H1 (cell line): Measurements from ENCODE around the gene INPP5A. TPM values are rescaled to one million over a fixed set of nuclear protein-coding genes. Genes with fewer than 3 reads are reported as not detected.

ENCODE experiments used
- YY1 ChIP-seq: IDR thresholded peaks from 2 replicates; pipeline ENCODE4 v1.6.1; 2011; ENCODE audit warnings: low read depth, mild to moderate bottlenecking, low read length
- polyA plus RNA-seq, 7 experiments: library from polyadenylated mRNA; depleted of rRNA in 3 of 7; stranded (reverse) in 5 of 7; unstranded in 2 of 7; fragments of >200 nt in 5 of 7; fragments of 200-250 nt in 2 of 7; gene quantifications; 1 replicate in 5 of 7; 2 replicates in 1 of 7; 4 replicates in 1 of 7; pipeline versions ENCODE4 v1.2.1 to v1.2.3, GENCODE V29; 2011 to 2013; ENCODE audit warnings: missing spikeins in 2 of 7, mixed read lengths in 2 of 7
- total RNA-seq: library from RNA; stranded (reverse); fragmentation: NEBNext Ultra II Directional; extraction: Animal tissue kit (Norgen Biotek cat#: 25700); gene quantifications from 2 replicates; pipeline ENCODE4 v1.2.1, GENCODE V29; 2021

INPP5A gene
- total and polyA plus RNA-seq, 2 of the 8 experiments (the other 6 are each of a cell fraction or from before 2014, with no cell fraction given) = 19.7 to 27.5 TPM

DNA sequence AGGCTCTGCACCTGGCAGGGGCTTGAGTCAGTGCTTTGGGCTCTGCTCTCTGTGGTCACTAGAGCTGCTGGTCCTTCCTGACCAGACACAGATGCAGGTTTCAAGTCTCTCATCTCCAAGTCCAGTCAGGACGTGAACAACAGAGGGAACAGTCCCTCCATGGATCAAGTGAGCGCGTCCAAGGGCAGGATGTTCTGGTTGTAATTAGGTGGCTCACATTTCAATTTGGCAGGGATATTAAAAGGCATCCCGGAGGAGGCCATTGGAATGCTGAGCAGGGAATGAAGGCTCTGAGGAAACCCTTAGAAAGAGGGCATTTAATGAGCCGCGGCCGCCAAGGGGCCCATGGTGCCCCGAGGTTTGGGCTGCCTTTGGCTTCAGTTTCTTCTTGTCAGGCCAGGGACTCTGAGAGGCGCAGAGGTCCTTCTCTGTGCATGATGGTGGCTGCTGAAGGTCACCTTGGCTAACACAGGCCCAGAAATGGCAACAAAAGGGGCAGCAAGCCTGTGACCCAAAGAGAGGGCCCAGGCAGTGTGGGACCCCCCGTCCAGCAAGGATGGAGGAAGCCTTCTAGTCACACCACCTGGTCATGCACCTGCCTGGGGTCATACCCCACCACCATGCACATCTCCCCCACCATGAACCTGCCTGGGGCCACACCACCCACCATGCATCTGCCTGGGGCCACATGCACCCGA, 30.7 kb upstream of the INPP5A start (continued):
- TF ChIP-seq YY1 = no peak
- TF ChIP-seq, all 59 proteins: peak for 0
